RWPE1 (cell line): ENCODE results near the gene CLCNKA.
"Not testable (repeated sequence)": the region's sequence is repeated elsewhere in the genome, so short reads cannot be mapped to it uniquely, and the experiment has no call there.

Source experiments
- CTCF ChIA-PET: fragments of 350-600 bp; sonication (Branson Sonifier 250); formaldehyde crosslinking; extraction: SDS; loops from one replicate; lab custom pipeline; 2021; lab: Yijun Ruan, JAX
- POLR2A ChIA-PET: fragments of 400-600 bp; formaldehyde crosslinking; extraction: SDS; loops from one replicate; lab custom pipeline; 2020; ENCODE audit warnings: antibody characterized with exemption; ENCODE audit not compliant: low non-redundant PET; lab: Yijun Ruan, JAX
- DNase-seq: peaks from one replicate; pipeline ENCODE4 v3.0.0; 2012; ENCODE audit warnings: low spot score
- H3K27ac ChIP-seq: fragments of 450-650 bp; 2 replicates; pipeline ENCODE4 v1.5.1; 2017
- CTCF ChIP-seq: fragments of 450-650 bp; conservative IDR thresholded peaks from 2 replicates; pipeline ENCODE4 v1.5.1; 2017; ENCODE audit warnings: low read depth, mild to moderate bottlenecking

Gene CLCNKA

GRCh38 chr1:16048573-16049189 is 26.8 kb downstream of the CLCNKA start:
- H3K27ac ChIP-seq, result no peak overlapping the region
- DNase-seq, result no peak
- ChIA-PET CTCF (no interaction called here), POLR2A (no interaction called here)
- TF ChIP-seq CTCF, result no peak

- ChIA-PET CTCF (interaction anchor here (0.7 kb wide), 1 partner anchor 442 kb away, joined by 3 read pairs; no protein-coding TSS in a partner anchor), POLR2A (no interaction called here)
- no peak for TF ChIP-seq CTCF
- H3K27ac ChIP-seq, result no peak overlapping the region
- no peak for DNase-seq
Observed at GRCh38 chr1:16050328-16050727, 28.5 kb downstream of the CLCNKA start.

GRCh38 chr1:16051039-16051438 is 29.2 kb downstream of the CLCNKA start:
- no peak overlapping the region for H3K27ac ChIP-seq
- ChIA-PET CTCF (no interaction called here), POLR2A (no interaction called here)
- no peak for TF ChIP-seq CTCF
- DNase-seq, result no peak

- H3K27ac ChIP-seq, POLR2A ChIA-PET, CTCF ChIA-PET, DNase-seq: not testable (repeated sequence)
Observed at GRCh38 chr1:16051949-16052348, 30.1 kb downstream of the CLCNKA start.

- ChIA-PET CTCF (interaction anchor here (1.5 kb wide), 1 partner anchor 46 kb away, joined by 4 read pairs; no protein-coding TSS in a partner anchor), POLR2A (no interaction called here)
- DNase-seq, result no peak
- no peak overlapping the region for H3K27ac ChIP-seq
- TF ChIP-seq CTCF, result no peak
Observed at GRCh38 chr1:16053781-16054502, 32.1 kb downstream of the CLCNKA start.

- ChIA-PET POLR2A (no interaction called here), CTCF (interaction anchor here (0.5 to 1.5 kb wide), 7 partner anchors 8 to 264 kb away, joined by 3 to 5 read pairs (median 3); no protein-coding TSS in a partner anchor)
- peak overlapping the region; percentile 20; the same call in 1 of the 2 replicates for H3K27ac ChIP-seq
- no peak for DNase-seq
- TF ChIP-seq CTCF, result no peak
Observed at GRCh38 chr1:16054598-16055540, 33.0 kb downstream of the CLCNKA start.
